GM19025 (cell line): Measurements from ENCODE around the gene TENM3.

Experiments
- ATAC-seq: cut with Tn5 transposase; IDR thresholded peaks from one replicate; pipeline ENCODE4 v1.9.1; 2021; ENCODE audit warnings: mild to moderate bottlenecking, low read depth, moderate library complexity; ENCODE audit not compliant: unreplicated experiment

TENM3 gene

GRCh38 chr4:182648766-182649165, 405.6 kb downstream of the TENM3 start:
- ATAC-seq: no peak

GRCh38 chr4:182649698-182650477, 406.7 kb downstream of the TENM3 start:
- no peak for ATAC-seq

GRCh38 chr4:182653596-182653995, 410.4 kb downstream of the TENM3 start:
- no peak for ATAC-seq

- no peak for ATAC-seq
Measured at GRCh38 chr4:182655340-182655739, 412.1 kb downstream of the TENM3 start.

- ATAC-seq: no peak
Measured at GRCh38 chr4:182662551-182662950, 419.3 kb downstream of the TENM3 start.

- no peak for ATAC-seq
Measured at GRCh38 chr4:182671231-182671630, 428.0 kb downstream of the TENM3 start.

GRCh38 chr4:182671749-182672148, 428.5 kb downstream of the TENM3 start:
- no peak for ATAC-seq

GRCh38 chr4:182678590-182678989, 435.4 kb downstream of the TENM3 start:
- no peak for ATAC-seq

- no peak for ATAC-seq
Measured at GRCh38 chr4:182679533-182679932, 436.3 kb downstream of the TENM3 start.

GRCh38 chr4:182680234-182680653, 437.0 kb downstream of the TENM3 start:
- no peak for ATAC-seq

GRCh38 chr4:182683661-182684060, 440.5 kb downstream of the TENM3 start:
- no peak for ATAC-seq

GRCh38 chr4:182684796-182685195, 441.6 kb downstream of the TENM3 start:
- ATAC-seq: no peak

GRCh38 chr4:182688081-182688480, 444.9 kb downstream of the TENM3 start:
- ATAC-seq: no peak

- no peak for ATAC-seq
Measured at GRCh38 chr4:182694551-182694950, 451.3 kb downstream of the TENM3 start.

- no peak for ATAC-seq
Measured at GRCh38 chr4:182695009-182695408, 451.8 kb downstream of the TENM3 start.

GRCh38 chr4:182695842-182696241, 452.6 kb downstream of the TENM3 start:
- ATAC-seq: no peak

- ATAC-seq: no peak
Measured at GRCh38 chr4:182697094-182697493, 453.9 kb downstream of the TENM3 start.

- ATAC-seq: no peak
Measured at GRCh38 chr4:182698212-182698611, 455.0 kb downstream of the TENM3 start.

- no peak for ATAC-seq
Measured at GRCh38 chr4:182699201-182699600, 456.0 kb downstream of the TENM3 start.

- no peak for ATAC-seq
Measured at GRCh38 chr4:182699795-182700194, 456.6 kb downstream of the TENM3 start.

- no peak for ATAC-seq
Measured at GRCh38 chr4:182700362-182701160, 457.4 kb downstream of the TENM3 start.

GRCh38 chr4:182704077-182704476, 460.9 kb downstream of the TENM3 start:
- no peak for ATAC-seq
